Choroid plexus epithelial cell (primary cell): ENCODE measurements around the gene KRTAP12-3.
"Not testable (repeated sequence)": the region's sequence is repeated elsewhere in the genome, so short reads cannot be mapped to it uniquely, and the experiment has no call there.

Source experiments
- DNase-seq: peaks from one replicate; pipeline ENCODE4 v3.0.0-alpha.2; 2010; ENCODE audit warnings: low read depth
- H3K4me3 ChIP-seq: 2 replicates; pipeline ENCODE4 v1.5.1; 2011; ENCODE audit warnings: low read depth, mild to moderate bottlenecking, control low read depth, low read length, moderate library complexity
- CTCF ChIP-seq: conservative IDR thresholded peaks from 2 replicates; pipeline ENCODE4 v1.5.1; 2011; ENCODE audit warnings: low read depth, mild to moderate bottlenecking, control low read depth, inconsistent platforms, low read length, moderate library complexity

Gene KRTAP12-3

GRCh38 chr21:44628707-44629391, 28.9 kb upstream of the KRTAP12-3 start:
- no peak for TF ChIP-seq CTCF
- no peak for DNase-seq
- H3K4me3 ChIP-seq: no peak overlapping the region

- no peak overlapping the region for H3K4me3 ChIP-seq
- no peak for DNase-seq
- TF ChIP-seq CTCF: no peak
Measured at GRCh38 chr21:44630440-44630839, 27.3 kb upstream of the KRTAP12-3 start.

- TF ChIP-seq CTCF: no peak
- DNase-seq: no peak
- no peak overlapping the region for H3K4me3 ChIP-seq
Measured at GRCh38 chr21:44632067-44632466, 25.7 kb upstream of the KRTAP12-3 start.

- H3K4me3 ChIP-seq: no peak overlapping the region
- no peak for TF ChIP-seq CTCF
- DNase-seq: no peak
Measured at GRCh38 chr21:44636209-44637017, 21.3 kb upstream of the KRTAP12-3 start.

- no peak within 1 kb of the TSS for H3K4me3 ChIP-seq
- DNase-seq: no peak
- no peak for TF ChIP-seq CTCF
Measured at GRCh38 chr21:44637018-44637850, 20.5 kb upstream of the KRTAP12-3 start, which contains the start of gene KRTAP10-10. Gene KRTAP10-10 (plus strand): TSS chr21:44637356. CDS start chr21:44637418, 62 bp downstream.

- DNase-seq, H3K4me3 ChIP-seq: not testable (repeated sequence)
Measured at GRCh38 chr21:44637851-44638348, 19.8 kb upstream of the KRTAP12-3 start.

GRCh38 chr21:44638506-44639330, 19.0 kb upstream of the KRTAP12-3 start:
- DNase-seq: not testable (repeated sequence)

More at GRCh38 chr21:44638506-44639330, 19.0 kb upstream of the KRTAP12-3 start:
- not testable (repeated sequence) for H3K4me3 ChIP-seq
